HG03060 (cell line): ENCODE results near the gene TGFBR3.

ENCODE experiments used
- ATAC-seq: cut with Tn5 transposase; IDR thresholded peaks from one replicate; pipeline ENCODE4 v1.9.1; 2021; ENCODE audit warnings: low read depth, moderate number of reproducible peaks; ENCODE audit not compliant: unreplicated experiment

Gene TGFBR3

GRCh38 chr1:91700771-91701471 lies 185.0 kb downstream of the TGFBR3 start:
- ATAC-seq, result no peak

- ATAC-seq, result no peak
Observed at GRCh38 chr1:91700332-91700731, 185.6 kb downstream of the TGFBR3 start.

DNA sequence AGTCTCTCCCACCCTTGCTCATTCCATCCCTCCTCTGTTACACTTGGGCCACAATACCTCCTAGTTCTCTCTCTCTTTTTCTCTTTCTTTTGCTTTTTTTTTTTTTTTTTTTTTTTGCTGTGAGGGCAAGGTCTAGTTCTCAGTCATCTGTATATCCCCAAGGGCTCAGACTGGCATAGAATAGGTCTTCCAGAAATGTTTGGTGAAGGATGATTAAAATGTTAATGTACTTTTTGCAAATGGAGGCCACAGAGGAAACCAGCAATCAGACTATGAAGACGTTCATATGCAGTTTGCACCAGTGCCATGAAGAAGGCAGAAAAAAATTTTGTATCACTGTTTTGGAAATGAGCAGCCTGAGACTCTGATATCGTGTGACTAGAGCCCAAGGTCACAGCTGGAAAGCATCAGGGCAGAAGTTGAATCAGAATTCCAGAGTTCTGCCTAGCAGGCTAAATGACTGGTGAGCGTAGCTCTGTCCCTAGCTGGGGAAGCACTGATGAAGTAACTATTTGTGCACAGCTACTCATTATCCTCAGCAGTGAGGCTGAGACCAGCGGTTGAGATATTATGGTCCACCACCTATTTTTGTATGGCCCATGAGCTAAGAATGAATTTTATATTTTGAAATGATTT lies 186.5 kb downstream of the TGFBR3 start:
- no peak for ATAC-seq

GRCh38 chr1:91697861-91698260 lies 188.1 kb downstream of the TGFBR3 start:
- no peak for ATAC-seq

- ATAC-seq, result no peak
Observed at GRCh38 chr1:91697416-91697815, 188.5 kb downstream of the TGFBR3 start.

- no peak for ATAC-seq
Observed at GRCh38 chr1:91696321-91696720, 189.6 kb downstream of the TGFBR3 start.

GRCh38 chr1:91693557-91693956 lies 192.4 kb downstream of the TGFBR3 start:
- no peak for ATAC-seq

- ATAC-seq, result no peak
Observed at GRCh38 chr1:91691525-91691924, 194.4 kb downstream of the TGFBR3 start.

GRCh38 chr1:91689641-91690481 lies 196.1 kb downstream of the TGFBR3 start:
- ATAC-seq, result no peak

DNA sequence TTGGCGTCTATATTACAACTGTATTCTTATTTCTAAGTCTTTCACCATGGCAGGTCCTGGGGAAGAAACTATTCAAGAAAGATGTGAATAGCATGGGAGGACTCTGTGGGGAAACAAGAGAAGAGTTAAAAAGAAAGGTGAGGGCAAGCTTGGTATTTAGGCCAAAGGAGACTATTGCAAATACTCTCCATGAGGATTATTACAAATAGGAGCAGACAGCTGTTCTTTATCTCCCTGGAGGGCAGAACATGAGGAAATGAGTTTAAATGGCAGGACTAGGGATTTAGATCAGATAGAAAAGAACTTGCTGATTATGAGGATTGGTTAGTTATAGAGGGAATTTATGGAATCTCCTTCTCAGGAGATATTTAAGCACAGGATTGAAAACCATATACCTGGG lies 198.5 kb downstream of the TGFBR3 start:
- ATAC-seq, result no peak

DNA sequence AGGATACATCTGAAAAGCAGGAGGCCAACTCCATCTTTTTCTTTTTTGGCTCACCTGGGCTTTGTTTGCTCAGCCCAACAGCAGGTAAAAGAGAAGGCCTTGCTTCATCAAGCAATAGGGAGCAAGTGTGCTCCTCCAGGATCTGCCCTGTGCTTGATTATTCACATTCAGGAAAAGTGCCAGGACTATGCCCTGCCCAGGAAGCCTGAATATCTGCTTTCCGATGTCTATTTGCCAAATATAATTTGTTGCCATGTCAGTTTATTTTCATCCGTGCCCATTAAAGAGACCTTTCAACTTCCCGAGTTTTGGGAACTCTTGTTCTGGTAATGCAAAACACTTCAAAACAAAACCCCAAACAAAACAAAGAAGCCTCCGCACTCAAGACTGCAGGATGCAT lies 200.0 kb downstream of the TGFBR3 start:
- ATAC-seq, result no peak

DNA sequence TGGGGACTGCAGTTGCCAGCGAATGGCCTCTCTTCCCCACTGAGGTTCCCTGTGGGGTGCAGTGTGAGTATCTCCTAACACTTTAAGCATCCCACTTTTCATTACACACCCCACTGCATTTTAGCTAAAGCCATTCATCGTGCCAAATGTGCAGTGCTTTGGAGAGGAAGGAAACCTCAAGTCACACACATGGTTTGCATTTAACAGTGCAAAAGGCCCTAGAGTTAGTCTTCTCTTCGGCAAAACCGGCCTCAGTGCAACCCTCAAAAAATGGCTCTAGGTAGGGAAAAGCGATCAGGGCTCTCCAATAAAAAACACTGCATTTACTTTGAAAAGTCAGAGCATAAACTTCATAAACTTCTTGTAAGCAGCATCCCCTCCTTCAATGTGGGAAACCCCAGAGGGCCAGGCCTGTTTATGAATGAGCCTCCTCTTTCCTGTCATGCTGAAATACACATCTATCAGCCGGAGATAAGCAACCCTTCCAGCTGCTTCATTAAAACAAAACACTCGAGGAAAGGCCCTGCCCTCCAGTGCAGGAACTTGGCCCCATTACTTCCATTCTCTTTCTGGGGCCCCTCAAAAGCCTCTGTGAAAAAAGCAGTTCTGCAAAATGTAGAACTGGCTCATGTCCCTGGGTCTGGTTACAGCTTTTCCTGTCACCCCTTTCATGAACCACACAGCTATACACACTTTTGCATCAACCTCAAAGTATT lies 201.3 kb downstream of the TGFBR3 start:
- no peak for ATAC-seq

- no peak for ATAC-seq
Observed at GRCh38 chr1:91683598-91683951, 202.4 kb downstream of the TGFBR3 start.

DNA sequence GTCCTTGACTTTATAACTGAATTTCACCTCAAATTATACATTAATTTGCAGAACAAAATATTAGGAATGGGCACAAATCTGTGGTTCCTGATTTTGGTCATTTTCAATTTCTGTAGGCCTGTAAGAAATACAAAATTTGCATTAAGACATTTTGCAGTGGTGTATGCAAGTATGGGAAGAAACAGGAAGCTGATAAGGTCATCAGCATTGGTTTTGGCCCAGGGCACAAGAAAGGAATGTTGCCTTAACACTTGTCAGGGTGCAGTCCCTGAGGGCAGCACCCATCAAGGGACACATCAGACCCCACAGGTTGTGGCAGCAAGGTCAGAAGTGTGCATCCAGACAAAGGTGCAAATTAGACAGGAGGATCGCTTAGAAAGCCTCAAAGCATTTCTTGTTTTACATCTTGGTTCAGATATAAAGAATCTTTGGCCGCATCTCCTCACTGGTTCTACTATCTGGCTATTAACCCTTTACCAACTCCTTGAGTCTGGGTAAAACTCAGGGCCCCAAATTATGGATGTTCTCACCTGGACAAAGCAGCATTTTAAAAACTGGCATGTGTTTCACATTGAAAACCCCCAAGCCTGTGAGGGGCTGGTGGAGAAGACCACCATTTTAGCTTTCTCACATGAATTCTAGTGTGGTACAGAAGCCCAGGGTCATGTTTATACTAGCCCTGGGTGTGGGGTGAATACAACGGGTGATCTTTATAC lies 202.9 kb downstream of the TGFBR3 start:
- ATAC-seq, result no peak

DNA sequence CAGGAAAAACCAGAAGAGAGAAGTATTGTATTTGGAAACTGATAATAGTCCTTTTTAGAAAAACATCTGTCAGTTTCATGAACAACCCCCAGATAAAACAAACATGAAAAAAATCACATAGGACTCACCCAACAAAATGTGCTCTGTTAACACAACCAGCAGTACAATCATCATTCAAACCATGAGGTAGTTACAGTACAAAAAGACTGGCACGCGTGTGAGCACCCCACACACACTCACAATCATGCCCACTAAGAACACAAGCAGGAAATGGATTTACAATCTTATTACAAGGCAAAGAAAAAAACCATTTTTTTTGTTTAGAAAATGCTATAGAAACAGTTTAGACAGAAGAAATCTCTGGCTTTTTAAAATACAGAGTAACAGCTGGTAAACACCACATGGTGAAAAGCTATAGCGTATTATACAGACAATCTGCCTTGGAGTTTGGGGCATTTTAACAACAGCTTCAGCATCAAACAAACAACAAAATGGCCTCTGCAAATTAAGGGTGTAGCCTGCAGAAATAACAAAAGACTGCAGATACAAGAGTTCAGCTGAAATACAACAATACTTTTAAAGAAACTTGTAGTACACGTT lies 205.3 kb downstream of the TGFBR3 start:
- no peak for ATAC-seq

- no peak for ATAC-seq
Observed at GRCh38 chr1:91679446-91679845, 206.5 kb downstream of the TGFBR3 start.

DNA sequence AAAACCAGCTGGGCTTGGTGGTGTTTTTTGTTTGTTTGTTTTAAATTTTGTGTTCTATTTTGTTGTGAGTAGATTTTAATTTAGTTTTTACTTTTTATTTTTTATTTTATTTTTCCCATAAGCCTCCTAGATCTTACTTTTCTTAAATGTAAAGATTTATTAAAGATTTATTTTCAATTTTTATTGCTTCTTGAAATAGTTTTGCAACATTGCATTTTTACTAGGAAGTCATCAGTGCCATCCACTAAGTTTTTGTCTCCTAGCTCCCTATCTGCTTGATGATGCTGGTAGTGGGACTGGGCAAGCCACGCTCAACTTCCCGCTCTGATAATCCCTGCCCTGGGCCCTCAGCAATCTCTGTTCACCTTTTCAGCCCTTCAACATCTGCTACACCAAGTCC lies 209.9 kb downstream of the TGFBR3 start:
- ATAC-seq, result no peak

DNA sequence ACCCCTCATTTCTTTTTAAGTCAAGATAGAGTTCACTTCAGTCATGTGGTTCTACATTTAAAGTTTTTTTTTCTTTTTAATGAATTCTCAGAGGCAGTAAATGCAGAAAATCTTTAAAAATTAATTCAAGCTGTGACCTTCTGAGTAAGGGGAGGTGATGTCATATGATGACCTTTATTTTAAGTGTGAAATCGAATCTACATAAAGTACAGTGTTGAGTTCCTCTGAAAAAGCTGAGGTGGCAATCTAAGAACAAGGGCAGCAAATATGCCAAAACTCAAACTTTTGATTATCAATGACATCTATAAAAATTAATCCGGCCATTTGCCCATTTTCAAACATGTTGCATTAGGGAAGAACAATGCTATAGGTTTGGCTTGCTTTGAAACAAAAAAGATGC lies 211.8 kb downstream of the TGFBR3 start:
- no peak for ATAC-seq

DNA sequence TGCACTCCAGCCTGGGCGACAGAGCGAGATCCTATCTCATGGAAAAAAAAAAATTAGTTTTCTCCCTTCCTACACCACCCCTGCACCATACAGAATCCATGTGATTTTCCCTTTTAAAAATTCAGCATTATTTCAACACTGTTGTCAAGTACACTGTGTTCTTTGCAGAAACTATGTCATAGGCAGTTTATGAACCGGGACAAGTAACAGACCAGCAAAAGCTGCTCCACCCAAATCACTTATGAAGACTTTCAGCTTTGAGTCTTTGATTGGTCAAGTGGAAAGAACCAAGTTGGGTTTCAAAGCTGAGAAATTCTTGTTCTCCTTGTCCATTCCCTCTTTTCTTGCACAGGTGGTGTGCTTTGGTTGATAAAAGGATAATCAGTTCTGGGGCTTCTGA lies 212.3 kb downstream of the TGFBR3 start:
- no peak for ATAC-seq

DNA sequence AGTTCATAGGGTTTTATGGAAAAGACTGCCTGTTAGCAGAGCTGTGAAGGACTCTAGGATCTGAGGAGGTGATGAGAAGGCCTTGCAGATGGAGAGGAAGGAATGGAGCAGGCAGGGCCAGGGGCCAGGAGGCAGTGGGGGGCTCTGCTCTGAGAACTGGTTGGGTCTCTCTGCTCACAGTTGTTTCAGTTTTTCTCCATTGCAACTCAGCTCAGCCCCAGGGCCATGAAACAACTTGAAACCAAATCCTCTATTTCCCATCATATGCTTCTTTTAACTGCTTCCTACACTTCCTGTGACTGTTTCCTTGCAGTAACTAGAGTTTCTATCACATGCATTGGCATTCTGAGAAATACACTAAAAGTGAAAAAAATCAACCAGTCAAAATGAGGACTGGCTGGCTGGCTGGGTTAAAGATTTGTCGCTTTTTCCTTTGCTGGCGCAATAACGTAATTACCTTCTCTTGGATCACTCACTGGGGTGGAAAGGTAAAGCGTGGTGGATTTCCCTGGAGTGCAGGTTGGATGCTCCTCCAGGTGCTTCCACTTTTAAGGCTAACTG lies 213.3 kb downstream of the TGFBR3 start:
- ATAC-seq, result no peak
